K562 (cell line): ENCODE data around the gene BMF. TPM values are rescaled to one million over a fixed set of nuclear protein-coding genes. Genes with fewer than 3 reads are reported as not detected.
A peak's percentile ranks its signal among the peaks of the same experiment; 100 is the strongest.

Experiments
- ATAC-seq: fragments of 200-7000 bp; cut with Tn5 transposase; 3 replicates; pipeline ENCODE4 v1.9.1; 2020; ENCODE audit warnings: moderate library complexity
- BruUV-seq: library from RNA; stranded (reverse); fragments of 400-500 nt; replicated peaks from 2 replicates; lab custom pipeline; 2021; lab: Mats Ljungman, UMichigan
- CTCF ChIA-PET: fragments of 300-600 bp; formaldehyde crosslinking; extraction: SDS; loops from one replicate; lab custom pipeline; 2021; ENCODE audit warnings: low intra/inter-chr PET ratio; lab: Yijun Ruan, JAX
- POLR2A ChIA-PET: fragments of 300-600, 350-650 bp; sonication (Branson Sonifier 250); formaldehyde crosslinking; extraction: SDS; loops from one replicate; lab custom pipeline; 2021; ENCODE audit warnings: antibody characterized with exemption, inconsistent platforms; lab: Yijun Ruan, JAX
- DNase-seq, 4 experiments: peaks; one replicate each; pipeline versions ENCODE4 v3.0.0 to v3.0.0-alpha.2; 2011 to 2018; ENCODE audit warnings: low spot score in 3 of 4, mixed read lengths in 3 of 4; ENCODE audit errors: extremely low read depth in 1 of 4
- FAIRE-seq: peaks from 2 replicates; lab custom pipeline; 2011; peaks lifted over from hg19 to GRCh38; lab: Jason Lieb, UNC
- H2AFZ ChIP-seq: 2 replicates; pipeline ENCODE4 v1.6.0; 2011; ENCODE audit warnings: low read depth, low read length, control low read depth, inconsistent platforms
- H3K27ac ChIP-seq: fragments of 200-600 bp; 3 replicates; pipeline ENCODE4 v1.8.0; 2011; ENCODE audit warnings: low read depth, mild to moderate bottlenecking, control low read depth, inconsistent platforms, low read length, moderate library complexity, mixed read lengths; ENCODE audit errors: extremely low read depth
- H3K27me3 ChIP-seq, 2 experiments: fragments of 300-600 bp in 1 of 2; 2 replicates in 1 of 2; 3 replicates in 1 of 2; pipeline versions ENCODE4 v1.6.0 to v1.8.0; 2011; ENCODE audit warnings: inconsistent platforms in 2 of 2, low read length in 2 of 2, mild to moderate bottlenecking in 1 of 2, mixed read lengths in 1 of 2, moderate library complexity in 1 of 2; ENCODE audit not compliant: control insufficient read depth in 2 of 2, insufficient read depth in 2 of 2
- H3K36me3 ChIP-seq: fragments of 300-600 bp; 3 replicates; pipeline ENCODE4 v1.8.0; 2011; ENCODE audit warnings: mild to moderate bottlenecking, low read length, inconsistent platforms; ENCODE audit not compliant: control insufficient read depth, insufficient read depth
- H3K4me1 ChIP-seq, 2 experiments: fragments of 200-600 bp in 1 of 2; replicated peaks in 1 of 2; 2 replicates in 1 of 2; 3 replicates in 1 of 2; pipeline versions ENCODE4 v1.5.1 to v1.8.0; 2011; ENCODE audit warnings: inconsistent platforms in 2 of 2, low read length in 2 of 2, mild to moderate bottlenecking in 1 of 2, mixed read lengths in 1 of 2, moderate library complexity in 1 of 2; ENCODE audit not compliant: control insufficient read depth in 2 of 2, insufficient read depth in 2 of 2
- H3K4me2 ChIP-seq: 2 replicates; pipeline ENCODE4 v1.6.1; 2011; ENCODE audit warnings: low read length, control low read depth, inconsistent platforms, mixed read lengths; ENCODE audit not compliant: insufficient read depth
- H3K4me3 ChIP-seq: fragments of 200-600 bp; sonication (generic), shearing (Covaris generic); 2 replicates; pipeline ENCODE4 v1.5.1; 2016; ENCODE audit warnings: control low read depth, inconsistent platforms
- H3K79me2 ChIP-seq: fragments of 200-600 bp; 3 replicates; pipeline ENCODE4 v1.8.0; 2011; ENCODE audit warnings: low read length, inconsistent platforms; ENCODE audit not compliant: control insufficient read depth, insufficient read depth
- H3K9ac ChIP-seq, 2 experiments: 2 replicates each; pipeline versions ENCODE4 v1.6.0 to v1.6.1; 2011; ENCODE audit warnings: low read depth in 2 of 2, low read length in 2 of 2, control low read depth in 1 of 2, inconsistent platforms in 1 of 2, mild to moderate bottlenecking in 1 of 2, mixed read lengths in 1 of 2; ENCODE audit not compliant: insufficient read depth in 1 of 2
- H3K9me1 ChIP-seq: one replicate; pipeline ENCODE4 v1.6.0; 2011; ENCODE audit warnings: inconsistent platforms, mild to moderate bottlenecking, low read length, moderate library complexity; ENCODE audit not compliant: control insufficient read depth, insufficient read depth
- H3K9me3 ChIP-seq: replicated peaks from 2 replicates; pipeline ENCODE4 v1.5.1; 2011; ENCODE audit warnings: low read depth, low read length, inconsistent platforms; ENCODE audit not compliant: control insufficient read depth, insufficient read depth
- H4K20me1 ChIP-seq: replicated peaks from 2 replicates; pipeline ENCODE4 v1.6.1; 2011; ENCODE audit warnings: low read length, inconsistent platforms, mixed read lengths; ENCODE audit not compliant: control insufficient read depth, insufficient read depth
- CBFA2T2 ChIP-seq: fragments of 450-650 bp; conservative IDR thresholded peaks from 2 replicates; pipeline ENCODE4 v1.6.1; 2017; ENCODE audit warnings: mild to moderate bottlenecking
- ELF1 ChIP-seq: fragments of 200-800 bp; sonication (Bioruptor generic); IDR thresholded peaks from 2 replicates; pipeline ENCODE4 v1.6.1; 2016; ENCODE audit warnings: missing genetic modification characterization, missing compliant biosample characterization
- HMBOX1 ChIP-seq: sonication (generic); IDR thresholded peaks from 2 replicates; pipeline ENCODE4 v1.6.1; 2016
- JUND ChIP-seq, 2 experiments: IDR thresholded peaks; 2 replicates in 1 of 2; 3 replicates in 1 of 2; pipeline ENCODE4 v1.6.1; 2011; ENCODE audit warnings: borderline replicate concordance in 2 of 2, low read depth in 2 of 2, low read length in 2 of 2, improper control_type of control experiment in 1 of 2, missing biosample characterization in 1 of 2, missing genetic modification characterization in 1 of 2, missing genetic modification reagents in 1 of 2
- KAT2B ChIP-seq: IDR thresholded peaks from one replicate; pipeline ENCODE4 v1.6.1; 2012; ENCODE audit warnings: low read depth, mild to moderate bottlenecking, control low read depth, inconsistent platforms, low read length, moderate library complexity
- OTX1 ChIP-seq: fragments of 450-650 bp; formaldehyde crosslinking; IDR thresholded peaks from 2 replicates; pipeline ENCODE4 v1.4.0; 2022; ENCODE audit warnings: mild to moderate bottlenecking
- PTRF ChIP-seq: fragments of 450-650 bp; IDR thresholded peaks from 2 replicates; pipeline ENCODE4 v1.6.1; 2016; ENCODE audit warnings: mild to moderate bottlenecking, missing genetic modification characterization, missing compliant biosample characterization
- SMAD2 ChIP-seq: fragments of 150-350 bp; IDR thresholded peaks from 2 replicates; pipeline ENCODE4 v1.6.1; 2014; ENCODE audit warnings: low read depth, mild to moderate bottlenecking, low read length
- SPI1 ChIP-seq: IDR thresholded peaks from 2 replicates; pipeline ENCODE4 v1.6.1; 2011; ENCODE audit warnings: low read depth, low read length, control low read depth, borderline replicate concordance
- ZNF592 ChIP-seq: fragments of 450-650 bp; IDR thresholded peaks from 2 replicates; pipeline ENCODE4 v1.6.1; 2017; ENCODE audit warnings: antibody characterized with exemption, mild to moderate bottlenecking
- WGBS: fragments of 100-300 bp; shearing (Covaris generic); methylation state at CpG from one replicate; pipeline ENCODE4 v1.1.6; 2016; ENCODE audit warnings: low coverage, mixed read lengths; ENCODE audit not compliant: insufficient coverage; ENCODE audit errors: missing lambda C conversion rate; 5-methylcytosine and 5-hydroxymethylcytosine counted together
- in situ Hi-C: fragments of 300-500 bp; cut with MboI; formaldehyde crosslinking; loops from 4 replicates; pipeline ENCODE4 v1.15.0; 2018; ENCODE audit warnings: inconsistent platforms, mixed read lengths
- intact Hi-C: fragments of 100-400 bp; cut with micrococcal nuclease; formaldehyde crosslinking; loops from 2 replicates; pipeline ENCODE4 v1.14.2; 2022
- polyA plus RNA-seq, 8 experiments: library from polyadenylated mRNA; depleted of rRNA in 4 of 8; stranded (reverse) in 5 of 8; unstranded in 3 of 8; fragments of >200 nt; fragmentation: Nextera tagmentation in 2 of 8; fragmentation: Illumina TruSeq in 1 of 8; extraction: Ambion mirVana in 2 of 8; extraction: Trizol in 1 of 8; gene quantifications; 2 replicates each; pipeline versions ENCODE4 v1.2.1 to v1.2.3, GENCODE V29; 2011 to 2014; ENCODE audit warnings: inconsistent platforms in 1 of 8, missing spikeins in 1 of 8
- total RNA-seq, 7 experiments: library from RNA; depleted of rRNA in 6 of 7; stranded (reverse); fragments of >200 nt in 6 of 7; fragmentation: Illumina TruSeq in 2 of 7; extraction: Trizol in 2 of 7; gene quantifications; 2 replicates each; pipeline versions ENCODE4 v1.2.1 to v1.2.3, GENCODE V29; 2011 to 2021; ENCODE audit warnings: low replicate concordance in 1 of 7

The BMF gene
- total and polyA plus RNA-seq, 9 of the 15 experiments (the other 6 are each of a cell fraction or from before 2014, with no cell fraction given): 0.25 to 0.91 (median 0.59) TPM; not detected in 2

DNA sequence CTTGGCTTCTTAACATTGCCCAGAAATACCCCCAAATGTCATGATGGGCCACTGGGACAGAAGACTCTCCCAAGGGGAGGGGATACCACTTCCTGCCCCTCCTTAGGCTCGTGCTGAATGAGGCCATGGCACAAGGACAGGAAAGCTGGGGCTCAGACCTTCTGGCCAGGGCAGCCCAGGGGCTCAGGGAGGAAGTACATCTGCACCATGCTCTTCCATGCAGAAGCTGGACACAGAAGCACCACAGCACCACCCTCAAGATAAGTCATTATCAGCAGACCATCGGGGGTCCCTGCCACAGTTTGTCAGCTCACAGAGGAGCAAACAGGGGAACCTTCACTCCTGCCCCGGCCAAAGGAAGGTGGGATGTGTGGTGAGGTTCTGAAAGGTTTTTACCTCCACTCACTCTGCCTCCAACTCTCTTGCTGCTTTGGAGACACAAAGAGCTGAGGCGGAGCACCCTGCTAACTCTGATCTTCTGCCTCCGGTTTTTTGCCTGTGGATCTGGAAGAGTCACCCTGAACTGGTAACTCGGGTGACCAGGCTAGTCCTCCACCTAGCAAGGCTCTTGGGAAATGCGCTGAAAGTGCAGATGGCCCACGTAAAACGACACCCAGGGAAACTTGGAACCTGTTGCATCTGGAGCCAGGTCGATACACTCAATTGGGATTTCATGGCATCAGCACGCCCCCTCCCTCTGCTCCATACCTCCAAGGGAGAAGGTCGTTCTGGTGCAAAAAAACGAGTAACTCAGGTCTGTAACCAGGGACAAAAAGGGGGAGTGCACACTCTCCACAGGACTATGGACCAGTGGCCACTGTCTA is 8.3 kb downstream of the BMF start:
- DNase-seq: no peak
- no peak overlapping the region; the same call in 1 of the 2 replicates for H3K4me2 ChIP-seq
- TF ChIP-seq SMAD2: no peak
- no peak for TF ChIP-seq PTRF (tag)
- no peak for TF ChIP-seq KAT2B
- TF ChIP-seq ELF1: no peak
- peak; percentile 45; the same call in 1 of the 2 replicates for TF ChIP-seq ZNF592
- TF ChIP-seq OTX1: no peak
- TF ChIP-seq JUND (IDR thresholded peaks at IDR 0.05; ENCODE audit: borderline replicate concordance, low read depth, low read length): no peak
- 0 out of 3 replicates have a peak, but pooled peaks have one; percentile 10 for TF ChIP-seq JUND (tag; IDR thresholded peaks at IDR 0.05; ENCODE audit: borderline replicate concordance, low read depth, low read length)
- peak; percentile 48; the same call in 1 of the 2 replicates for TF ChIP-seq HMBOX1
- peak; percentile 75; the same call in 1 of the 2 replicates for TF ChIP-seq SPI1
- no peak for TF ChIP-seq CBFA2T2

More for the DNA sequence above, 8.3 kb downstream of the BMF start:
- 31% methylated on average over 13 of the region's 13 CpGs for WGBS
- intact Hi-C loops (no loop called here), in situ Hi-C loops (no loop called here)
- Histone ChIP-seq H3K9me3 (no peaks in the 10 kb centered on the region), H3K36me3 (no peaks in the 10 kb centered on the region), H2AFZ (peak overlapping the region; percentile 77), H3K27ac (no peak overlapping the region), H3K9me1 (no peaks in the 10 kb centered on the region), H3K4me3 (no peak overlapping the region), H3K4me1 (peaks cover 43 to 68% of the 10 kb centered on the region in 2 experiments), H3K27me3 (no peaks in the 10 kb centered on the region), H3K79me2 (no peaks in the 10 kb centered on the region), H3K9ac (peak overlapping the region in 1 of 2 experiments; percentile 75; a peak in 1 of 4 replicates), H4K20me1 (no peaks in the 10 kb centered on the region)
- no TSS peak for BruUV-seq
- FAIRE-seq (peak; percentile 6), ATAC-seq (no peak)
- CTCF ChIA-PET: no interaction called here
- POLR2A ChIA-PET: interaction anchor here (0.8 to 1.5 kb wide), 6 partner anchors 12 to 84 kb away, joined by 3 to 5 read pairs (median 3); no protein-coding TSS in a partner anchor
